DND-41 (cell line): ENCODE measurements around the gene ONECUT1.

Experiments
- CTCF ChIP-seq: IDR thresholded peaks from 2 replicates; pipeline ENCODE4 v1.5.1; 2012; ENCODE audit warnings: borderline replicate concordance, low read length, moderate library complexity, mild to moderate bottlenecking; ENCODE audit not compliant: poor library complexity, severe bottlenecking; ENCODE audit errors: extremely low read depth
- EZH2 ChIP-seq: IDR thresholded peaks from 3 replicates; pipeline ENCODE4 v1.6.1; 2012; ENCODE audit warnings: borderline replicate concordance, low read depth, mild to moderate bottlenecking, moderate library complexity, low read length, inconsistent platforms; ENCODE audit not compliant: severe bottlenecking

DNA sequence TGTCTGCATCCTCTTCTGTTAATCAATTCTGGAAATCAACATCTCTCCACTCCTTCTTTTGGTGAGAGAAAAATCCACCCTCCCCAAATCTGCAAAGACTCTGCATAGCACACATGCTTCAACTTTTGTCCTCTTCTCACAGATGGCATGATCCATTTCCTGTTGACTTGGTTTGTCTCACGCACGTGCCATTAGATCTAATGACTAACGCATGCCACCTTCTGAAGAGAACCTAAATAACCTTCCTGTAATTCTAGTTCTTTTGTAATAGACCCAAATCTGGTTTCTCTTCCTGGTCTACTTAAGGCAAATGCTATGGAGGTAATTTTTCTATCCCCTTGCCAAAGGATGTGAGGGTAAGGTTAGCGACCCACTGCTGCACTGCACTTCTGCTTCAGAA is 60.0 kb downstream of the ONECUT1 start:
- no peak for TF ChIP-seq EZH2
- peak; percentile 20 for TF ChIP-seq CTCF
